ENCODE measurements around the gene ETV1.

Gene ETV1

GRCh38 chr7:13989126-13989948 lies at the start of gene ETV1:
Gene ETV1 (minus strand): TSS chr7:13989666. CDS start chr7:13989052, 614 bp downstream.
- Histone ChIP-seq H3K4me1 (ENCODE audit: insufficient read depth, low read length) (peaks cover 36% of the 10 kb centered on the region), H3K36me3 (ENCODE audit: insufficient read depth, low read length) (no peaks in the 10 kb centered on the region), H3K27me3 (ENCODE audit: insufficient read depth, low read length) (no peaks in the 10 kb centered on the region), H3K9me3 (ENCODE audit: low read length) (no peaks in the 10 kb centered on the region), H2AFZ (ENCODE audit: low read depth, low read length) (peak within 1 kb of the TSS; percentile 99), H3K4me3 (ENCODE audit: low read length) (peak within 1 kb of the TSS; percentile 79)

- no peaks in the 10 kb centered on the region for H3K36me3 ChIP-seq (ENCODE audit: insufficient read depth, low read length)
- H3K4me3 ChIP-seq (ENCODE audit: low read length), result no peak overlapping the region
- H3K9me3 ChIP-seq (ENCODE audit: low read length), result no peaks in the 10 kb centered on the region
- H2AFZ ChIP-seq (ENCODE audit: low read depth, low read length), result no peak overlapping the region
- H3K4me1 ChIP-seq (ENCODE audit: insufficient read depth, low read length), result peaks cover 2% of the 10 kb centered on the region
- H3K27me3 ChIP-seq (ENCODE audit: insufficient read depth, low read length), result no peaks in the 10 kb centered on the region
These were observed 34.9 kb upstream of the ETV1 start for GRCh38 chr7:14024406-14024805.

- no peaks in the 10 kb centered on the region for H3K27me3 ChIP-seq (ENCODE audit: insufficient read depth, low read length)
- H3K36me3 ChIP-seq (ENCODE audit: insufficient read depth, low read length), result no peaks in the 10 kb centered on the region
- no peak overlapping the region for H3K4me3 ChIP-seq (ENCODE audit: low read length)
- H2AFZ ChIP-seq (ENCODE audit: low read depth, low read length), result no peak overlapping the region
- H3K4me1 ChIP-seq (ENCODE audit: insufficient read depth, low read length), result peaks cover 2% of the 10 kb centered on the region
- H3K9me3 ChIP-seq (ENCODE audit: low read length), result no peaks in the 10 kb centered on the region
These were observed 34.4 kb upstream of the ETV1 start for GRCh38 chr7:14023838-14024237.

- no peak overlapping the region for H2AFZ ChIP-seq (ENCODE audit: low read depth, low read length)
- H3K9me3 ChIP-seq (ENCODE audit: low read length), result no peaks in the 10 kb centered on the region
- H3K27me3 ChIP-seq (ENCODE audit: insufficient read depth, low read length), result no peaks in the 10 kb centered on the region
- H3K4me1 ChIP-seq (ENCODE audit: insufficient read depth, low read length), result peaks cover 2% of the 10 kb centered on the region
- no peaks in the 10 kb centered on the region for H3K36me3 ChIP-seq (ENCODE audit: insufficient read depth, low read length)
- no peak overlapping the region for H3K4me3 ChIP-seq (ENCODE audit: low read length)
These were observed 33.9 kb upstream of the ETV1 start for GRCh38 chr7:14023342-14023741.

- no peak overlapping the region for H3K4me3 ChIP-seq (ENCODE audit: low read length)
- peaks cover 2% of the 10 kb centered on the region for H3K4me1 ChIP-seq (ENCODE audit: insufficient read depth, low read length)
- H3K9me3 ChIP-seq (ENCODE audit: low read length), result no peaks in the 10 kb centered on the region
- no peaks in the 10 kb centered on the region for H3K36me3 ChIP-seq (ENCODE audit: insufficient read depth, low read length)
- peak overlapping the region; percentile 49 for H2AFZ ChIP-seq (ENCODE audit: low read depth, low read length)
- no peaks in the 10 kb centered on the region for H3K27me3 ChIP-seq (ENCODE audit: insufficient read depth, low read length)
These were observed 31.6 kb upstream of the ETV1 start for GRCh38 chr7:14021069-14021468.

- H3K27me3 ChIP-seq (ENCODE audit: insufficient read depth, low read length), result no peaks in the 10 kb centered on the region
These were observed 31.0 kb upstream of the ETV1 start for GRCh38 chr7:14020339-14020900.

GRCh38 chr7:14018751-14019150 lies 29.3 kb upstream of the ETV1 start:
- H3K36me3 ChIP-seq (ENCODE audit: insufficient read depth, low read length), result no peaks in the 10 kb centered on the region
- H2AFZ ChIP-seq (ENCODE audit: low read depth, low read length), result no peak overlapping the region
- no peaks in the 10 kb centered on the region for H3K9me3 ChIP-seq (ENCODE audit: low read length)
- H3K27me3 ChIP-seq (ENCODE audit: insufficient read depth, low read length), result no peaks in the 10 kb centered on the region
- peaks cover 2% of the 10 kb centered on the region for H3K4me1 ChIP-seq (ENCODE audit: insufficient read depth, low read length)
- H3K4me3 ChIP-seq (ENCODE audit: low read length), result no peak overlapping the region

More at GRCh38 chr7:14020339-14020900, 31.0 kb upstream of the ETV1 start:
- no peak overlapping the region for H3K4me3 ChIP-seq (ENCODE audit: low read length)
- H3K4me1 ChIP-seq (ENCODE audit: insufficient read depth, low read length), result peaks cover 2% of the 10 kb centered on the region
- H2AFZ ChIP-seq (ENCODE audit: low read depth, low read length), result peak overlapping the region; percentile 49
- H3K9me3 ChIP-seq (ENCODE audit: low read length), result no peaks in the 10 kb centered on the region
- H3K36me3 ChIP-seq (ENCODE audit: insufficient read depth, low read length), result no peaks in the 10 kb centered on the region

GRCh38 chr7:14016950-14017349 lies 27.5 kb upstream of the ETV1 start:
- Histone ChIP-seq H3K36me3 (ENCODE audit: insufficient read depth, low read length) (no peaks in the 10 kb centered on the region), H3K4me1 (ENCODE audit: insufficient read depth, low read length) (peaks cover 6% of the 10 kb centered on the region), H3K4me3 (ENCODE audit: low read length) (no peak overlapping the region), H2AFZ (ENCODE audit: low read depth, low read length) (no peak overlapping the region), H3K9me3 (ENCODE audit: low read length) (no peaks in the 10 kb centered on the region), H3K27me3 (ENCODE audit: insufficient read depth, low read length) (no peaks in the 10 kb centered on the region)

GRCh38 chr7:14013898-14014297 lies 24.4 kb upstream of the ETV1 start:
- no peaks in the 10 kb centered on the region for H3K36me3 ChIP-seq (ENCODE audit: insufficient read depth, low read length)
- no peak overlapping the region for H3K4me3 ChIP-seq (ENCODE audit: low read length)
- peaks cover 13% of the 10 kb centered on the region for H3K4me1 ChIP-seq (ENCODE audit: insufficient read depth, low read length)
- no peak overlapping the region for H2AFZ ChIP-seq (ENCODE audit: low read depth, low read length)
- no peaks in the 10 kb centered on the region for H3K27me3 ChIP-seq (ENCODE audit: insufficient read depth, low read length)
- no peaks in the 10 kb centered on the region for H3K9me3 ChIP-seq (ENCODE audit: low read length)

- Histone ChIP-seq H3K9me3 (ENCODE audit: low read length) (no peaks in the 10 kb centered on the region), H3K4me1 (ENCODE audit: insufficient read depth, low read length) (peaks cover 13% of the 10 kb centered on the region), H3K4me3 (ENCODE audit: low read length) (no peak overlapping the region), H3K27me3 (ENCODE audit: insufficient read depth, low read length) (no peaks in the 10 kb centered on the region), H2AFZ (ENCODE audit: low read depth, low read length) (peak overlapping the region; percentile 55), H3K36me3 (ENCODE audit: insufficient read depth, low read length) (no peaks in the 10 kb centered on the region)
These were observed 20.3 kb upstream of the ETV1 start for GRCh38 chr7:14009453-14010418.

GRCh38 chr7:14001139-14001538 lies 11.7 kb upstream of the ETV1 start:
- Histone ChIP-seq H3K27me3 (ENCODE audit: insufficient read depth, low read length) (no peaks in the 10 kb centered on the region), H3K36me3 (ENCODE audit: insufficient read depth, low read length) (no peaks in the 10 kb centered on the region), H3K4me3 (ENCODE audit: low read length) (no peak overlapping the region), H3K9me3 (ENCODE audit: low read length) (no peaks in the 10 kb centered on the region), H2AFZ (ENCODE audit: low read depth, low read length) (no peak overlapping the region), H3K4me1 (ENCODE audit: insufficient read depth, low read length) (peaks cover 16% of the 10 kb centered on the region)

- no peaks in the 10 kb centered on the region for H3K36me3 ChIP-seq (ENCODE audit: insufficient read depth, low read length)
- peaks cover 16% of the 10 kb centered on the region for H3K4me1 ChIP-seq (ENCODE audit: insufficient read depth, low read length)
- no peak overlapping the region for H2AFZ ChIP-seq (ENCODE audit: low read depth, low read length)
- H3K4me3 ChIP-seq (ENCODE audit: low read length), result no peak overlapping the region
- no peaks in the 10 kb centered on the region for H3K27me3 ChIP-seq (ENCODE audit: insufficient read depth, low read length)
- H3K9me3 ChIP-seq (ENCODE audit: low read length), result no peaks in the 10 kb centered on the region
These were observed 10.8 kb upstream of the ETV1 start for GRCh38 chr7:14000247-14000646.

- peaks cover 16% of the 10 kb centered on the region for H3K4me1 ChIP-seq (ENCODE audit: insufficient read depth, low read length)
- H3K9me3 ChIP-seq (ENCODE audit: low read length), result no peaks in the 10 kb centered on the region
- no peaks in the 10 kb centered on the region for H3K27me3 ChIP-seq (ENCODE audit: insufficient read depth, low read length)
- H3K36me3 ChIP-seq (ENCODE audit: insufficient read depth, low read length), result no peaks in the 10 kb centered on the region
- H3K4me3 ChIP-seq (ENCODE audit: low read length), result no peak overlapping the region
- H2AFZ ChIP-seq (ENCODE audit: low read depth, low read length), result no peak overlapping the region
These were observed 9.4 kb upstream of the ETV1 start for GRCh38 chr7:13998866-13999265.

Measured in neuron (in vitro differentiated cells).